Tibial nerve (tissue), 4 donors: ENCODE measurements around the gene AKT1.

Experiments used
- EP300 ChIP-seq, 2 donors: sonication (generic); formaldehyde crosslinking; IDR thresholded peaks; one replicate each; pipeline ENCODE4 v1.6.1; 2017; ENCODE audit warnings: antibody characterized with exemption in 2 of 2, mild to moderate bottlenecking in 1 of 2
- POLR2A ChIP-seq, 2 donors: fragments of 450-650 bp; IDR thresholded peaks; one replicate each; pipeline ENCODE4 v1.6.1; 2017; ENCODE audit warnings: antibody characterized with exemption in 2 of 2, mild to moderate bottlenecking in 2 of 2, moderate library complexity in 2 of 2
- TF ChIP-seq, protein P1 (sequence below), 5 experiments: fragments of 200-600 bp in 3 of 5; fragments of 450-650 bp in 2 of 5; sonication (generic) in 3 of 5; IDR thresholded peaks; one replicate each; pipeline ENCODE4 v1.5.1; 2016 to 2019; ENCODE audit warnings: antibody characterized with exemption in 5 of 5, mild to moderate bottlenecking in 3 of 5, moderate library complexity in 2 of 5

- TF ChIP-seq, protein P1, sequence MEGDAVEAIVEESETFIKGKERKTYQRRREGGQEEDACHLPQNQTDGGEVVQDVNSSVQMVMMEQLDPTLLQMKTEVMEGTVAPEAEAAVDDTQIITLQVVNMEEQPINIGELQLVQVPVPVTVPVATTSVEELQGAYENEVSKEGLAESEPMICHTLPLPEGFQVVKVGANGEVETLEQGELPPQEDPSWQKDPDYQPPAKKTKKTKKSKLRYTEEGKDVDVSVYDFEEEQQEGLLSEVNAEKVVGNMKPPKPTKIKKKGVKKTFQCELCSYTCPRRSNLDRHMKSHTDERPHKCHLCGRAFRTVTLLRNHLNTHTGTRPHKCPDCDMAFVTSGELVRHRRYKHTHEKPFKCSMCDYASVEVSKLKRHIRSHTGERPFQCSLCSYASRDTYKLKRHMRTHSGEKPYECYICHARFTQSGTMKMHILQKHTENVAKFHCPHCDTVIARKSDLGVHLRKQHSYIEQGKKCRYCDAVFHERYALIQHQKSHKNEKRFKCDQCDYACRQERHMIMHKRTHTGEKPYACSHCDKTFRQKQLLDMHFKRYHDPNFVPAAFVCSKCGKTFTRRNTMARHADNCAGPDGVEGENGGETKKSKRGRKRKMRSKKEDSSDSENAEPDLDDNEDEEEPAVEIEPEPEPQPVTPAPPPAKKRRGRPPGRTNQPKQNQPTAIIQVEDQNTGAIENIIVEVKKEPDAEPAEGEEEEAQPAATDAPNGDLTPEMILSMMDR (IDR thresholded peaks at IDR 0.05): no peak
- no peak for TF ChIP-seq POLR2A (IDR thresholded peaks at IDR 0.05)
- no peak for TF ChIP-seq EP300 (IDR thresholded peaks at IDR 0.05)
Measured at GRCh38 chr14:104724407-104724980, 71.1 kb downstream of the AKT1 start.
